Neural cell (in vitro differentiated cells): ENCODE measurements around the gene ATOSB. TPM values are rescaled to one million over a fixed set of nuclear protein-coding genes. Genes with fewer than 3 reads are reported as not detected.

Source experiments
- H2AFZ ChIP-seq: fragments of 200-600, 300-800 bp; sonication (generic), shearing (Covaris generic); 2 replicates; pipeline ENCODE4 v1.6.0; 2014; ENCODE audit warnings: low read depth, mild to moderate bottlenecking, antibody characterized with exemption, low read length, moderate library complexity
- H3F3A ChIP-seq: fragments of 200-600 bp; shearing (Covaris generic); 2 replicates; pipeline ENCODE4 v1.6.1; 2016; ENCODE audit warnings: mild to moderate bottlenecking, moderate library complexity, mixed read lengths, antibody characterized with exemption, low read length; ENCODE audit not compliant: insufficient read depth, poor library complexity, severe bottlenecking
- H3K27ac ChIP-seq: fragments of 200-600, 300-800 bp; sonication (generic), shearing (Covaris generic); 2 replicates; pipeline ENCODE4 v1.5.1; 2014; ENCODE audit warnings: mild to moderate bottlenecking, low read length, moderate library complexity
- H3K27me3 ChIP-seq: fragments of 300-800, 200-600 bp; sonication (generic), shearing (Covaris generic); 2 replicates; pipeline ENCODE4 v1.6.0; 2014; ENCODE audit warnings: mild to moderate bottlenecking, low read depth, low read length, moderate library complexity; ENCODE audit not compliant: insufficient read depth
- H3K36me3 ChIP-seq: fragments of 300-800, 200-600 bp; sonication (generic), shearing (Covaris generic); 2 replicates; pipeline ENCODE4 v1.5.1; 2014; ENCODE audit warnings: mild to moderate bottlenecking, antibody characterized with exemption, low read length, moderate library complexity; ENCODE audit not compliant: insufficient read depth
- H3K4me2 ChIP-seq: fragments of 300-800, 200-600 bp; sonication (generic), shearing (Covaris generic); 2 replicates; pipeline ENCODE4 v1.6.0; 2014; ENCODE audit warnings: mild to moderate bottlenecking, low read length
- H3K4me3 ChIP-seq: fragments of 300-800, 200-600 bp; sonication (generic), shearing (Covaris generic); 2 replicates; pipeline ENCODE4 v1.5.1; 2014; ENCODE audit warnings: mild to moderate bottlenecking, low read length, moderate library complexity
- H3K79me2 ChIP-seq: fragments of 200-600 bp; shearing (Covaris generic); replicated peaks from 2 replicates; pipeline ENCODE4 v1.6.0; 2014; ENCODE audit warnings: mild to moderate bottlenecking, low read length, moderate library complexity; ENCODE audit not compliant: insufficient read depth
- H3K9ac ChIP-seq: fragments of 300-800, 200-600 bp; sonication (generic), shearing (Covaris generic); 2 replicates; pipeline ENCODE4 v1.6.1; 2016; ENCODE audit warnings: mild to moderate bottlenecking, low read length, mixed read lengths
- H3K9me2 ChIP-seq: fragments of 200-600 bp; shearing (Covaris generic); 2 replicates; pipeline ENCODE4 v1.6.1; 2016; ENCODE audit warnings: mild to moderate bottlenecking, low read length, mixed read lengths; ENCODE audit not compliant: insufficient read depth
- H3K9me3 ChIP-seq: fragments of 200-600, 300-800 bp; sonication (generic), shearing (Covaris generic); 2 replicates; pipeline ENCODE4 v1.6.1; 2016; ENCODE audit warnings: mild to moderate bottlenecking, mixed run types, low read length, moderate library complexity, mixed read lengths
- H4K20me1 ChIP-seq: fragments of 200-600 bp; shearing (Covaris generic); 2 replicates; pipeline ENCODE4 v1.6.1; 2016; ENCODE audit warnings: mild to moderate bottlenecking, mixed run types; ENCODE audit not compliant: insufficient read depth
- CTCF ChIP-seq: fragments of 450-650 bp; IDR thresholded peaks from 2 replicates; pipeline ENCODE4 v1.5.1; 2014; ENCODE audit warnings: antibody characterized with exemption, mild to moderate bottlenecking, moderate library complexity; ENCODE audit not compliant: poor library complexity, severe bottlenecking
- EP300 ChIP-seq: fragments of 450-650 bp; conservative IDR thresholded peaks from 2 replicates; pipeline ENCODE4 v1.6.1; 2014; ENCODE audit warnings: antibody characterized with exemption, mild to moderate bottlenecking, moderate library complexity; ENCODE audit not compliant: poor library complexity, severe bottlenecking
- EZH2 ChIP-seq: fragments of 200-600, 300-800 bp; shearing (Covaris generic), sonication (generic); IDR thresholded peaks from 2 replicates; pipeline ENCODE4 v1.6.1; 2014; ENCODE audit warnings: antibody characterized with exemption, low read length, borderline replicate concordance, mild to moderate bottlenecking; ENCODE audit not compliant: insufficient read depth, poor library complexity, severe bottlenecking
- MXI1 ChIP-seq: fragments of 450-650 bp; conservative IDR thresholded peaks from 2 replicates; pipeline ENCODE4 v1.6.1; 2014; ENCODE audit warnings: antibody characterized with exemption, mild to moderate bottlenecking; ENCODE audit not compliant: poor library complexity, severe bottlenecking
- POLR2AphosphoS5 ChIP-seq: IDR thresholded peaks from 2 replicates; pipeline ENCODE4 v1.6.1; 2012
- RAD21 ChIP-seq: fragments of 450-650 bp; conservative IDR thresholded peaks from 2 replicates; pipeline ENCODE4 v1.6.1; 2014; ENCODE audit warnings: antibody characterized with exemption, mild to moderate bottlenecking, moderate library complexity
- REST ChIP-seq: IDR thresholded peaks from 2 replicates; pipeline ENCODE4 v1.6.1; 2012; ENCODE audit warnings: borderline replicate concordance
- SMC3 ChIP-seq: fragments of 450-650 bp; conservative IDR thresholded peaks from 2 replicates; pipeline ENCODE4 v1.6.1; 2014; ENCODE audit warnings: antibody characterized with exemption, mild to moderate bottlenecking, moderate library complexity; ENCODE audit not compliant: poor library complexity
- TAF1 ChIP-seq: IDR thresholded peaks from 2 replicates; pipeline ENCODE4 v1.6.1; 2012; ENCODE audit warnings: low read depth
- polyA plus RNA-seq: library from polyadenylated mRNA; depleted of rRNA; stranded (reverse); fragments of >200 nt; gene quantifications from 2 replicates; pipeline ENCODE4 v1.2.3, GENCODE V29; 2014

Gene ATOSB
- polyA plus RNA-seq, 1 donor from 2014 or later = 28.9 TPM

- peaks cover 14% of the 10 kb centered on the region for H3K79me2 ChIP-seq
- H3F3A ChIP-seq = no peaks in the 10 kb centered on the region
- peak overlapping the region; percentile 93 for H3K4me3 ChIP-seq
- H3K9ac ChIP-seq = no peak overlapping the region
- H3K4me2 ChIP-seq = no peak overlapping the region
- no peak overlapping the region for H2AFZ ChIP-seq
- H3K9me3 ChIP-seq = no peaks in the 10 kb centered on the region
- no peak overlapping the region for H3K27ac ChIP-seq
- TF ChIP-seq POLR2AphosphoS5 (peak; percentile 17), RAD21 (no peak), REST (no peak), EP300 (no peak)
- no peaks in the 10 kb centered on the region for H4K20me1 ChIP-seq
- H3K27me3 ChIP-seq = no peaks in the 10 kb centered on the region
- no peaks in the 10 kb centered on the region for H3K36me3 ChIP-seq
- no peaks in the 10 kb centered on the region for H3K9me2 ChIP-seq
Measured at GRCh38 chr9:35078066-35078465, 37.6 kb downstream of the ATOSB start.

- Histone ChIP-seq H3K79me2 (peaks cover 14% of the 10 kb centered on the region), H3K36me3 (no peaks in the 10 kb centered on the region), H3F3A (no peaks in the 10 kb centered on the region), H3K27me3 (no peaks in the 10 kb centered on the region), H3K4me3 (no peak overlapping the region), H4K20me1 (no peaks in the 10 kb centered on the region), H3K9ac (no peak overlapping the region), H3K9me3 (no peaks in the 10 kb centered on the region), H3K4me2 (no peak overlapping the region), H2AFZ (no peak overlapping the region), H3K9me2 (no peaks in the 10 kb centered on the region), H3K27ac (no peak overlapping the region)
- TF ChIP-seq POLR2AphosphoS5 (no peak), SMC3 (no peak), MXI1 (no peak), REST (no peak), CTCF (no peak), EZH2 (no peak), EP300 (no peak), TAF1 (no peak), RAD21 (no peak)
Measured at GRCh38 chr9:35076848-35077247, 38.8 kb downstream of the ATOSB start.
